Measurements from ENCODE around the gene BORCS6. TPM values are rescaled to one million over a fixed set of nuclear protein-coding genes. Genes with fewer than 3 reads are reported as not detected.
A peak's percentile ranks its signal among the peaks of the same experiment; 100 is the strongest.
"Not testable (repeated sequence)": the region's sequence is repeated elsewhere in the genome, so short reads cannot be mapped to it uniquely, and the experiment has no call there.

Gene BORCS6
- total RNA-seq, 1 experiment from 2014 or later, result 7.4 TPM

- peaks cover 5% of the 10 kb centered on the region; the same call in 1 of the 2 replicates for H3K36me3 ChIP-seq
- no peaks in the 10 kb centered on the region for H3K27me3 ChIP-seq (replicated peaks)
- H3K4me3 ChIP-seq, result peak overlapping the region; percentile 49
- peak overlapping the region; percentile 54 for H3K27ac ChIP-seq
- H3K9me3 ChIP-seq (replicated peaks), result no peaks in the 10 kb centered on the region
- peak; percentile 95 to 97 for DNase-seq (ENCODE audit: low read depth in 1 of 2, low spot score in 2 of 2)
- H3K4me1 ChIP-seq (replicated peaks), result peaks cover 18% of the 10 kb centered on the region
Observed at GRCh38 chr17:8222630-8223355, 32.8 kb upstream of the BORCS6 start.

- 0 out of 2 replicates have a peak, but pooled peaks cover under 1% of the 10 kb centered on the region for H3K36me3 ChIP-seq
- H3K4me1 ChIP-seq (replicated peaks), result peaks cover 17% of the 10 kb centered on the region
- peak overlapping the region; percentile 12; the same call in 1 of the 2 replicates for H3K27ac ChIP-seq
- H3K9me3 ChIP-seq (replicated peaks), result no peaks in the 10 kb centered on the region
- peak overlapping the region; percentile 49 for H3K4me3 ChIP-seq
- DNase-seq (ENCODE audit: low read depth in 1 of 2, low spot score in 2 of 2), result no peak
- no peaks in the 10 kb centered on the region for H3K27me3 ChIP-seq (replicated peaks)
Observed at GRCh38 chr17:8222380-8222629, 32.3 kb upstream of the BORCS6 start.

GRCh38 chr17:8221663-8222379 lies 31.8 kb upstream of the BORCS6 start:
- H3K27ac ChIP-seq, result peak overlapping the region; percentile 66
- H3K27me3 ChIP-seq (replicated peaks), result no peaks in the 10 kb centered on the region
- peak overlapping the region; percentile 49 for H3K4me3 ChIP-seq
- peak; percentile 83 to 98 for DNase-seq (ENCODE audit: low read depth in 1 of 2, low spot score in 2 of 2)
- no peaks in the 10 kb centered on the region for H3K36me3 ChIP-seq
- H3K9me3 ChIP-seq (replicated peaks), result no peaks in the 10 kb centered on the region
- H3K4me1 ChIP-seq (replicated peaks), result peaks cover 13% of the 10 kb centered on the region

- Histone ChIP-seq H3K27ac (peak overlapping the region; percentile 66), H3K4me1 (replicated peaks) (peaks cover 13% of the 10 kb centered on the region), H3K9me3 (replicated peaks) (no peaks in the 10 kb centered on the region), H3K4me3 (peak overlapping the region; percentile 49), H3K36me3 (no peaks in the 10 kb centered on the region), H3K27me3 (replicated peaks) (no peaks in the 10 kb centered on the region)
- peak; percentile 87 to 96 for DNase-seq (ENCODE audit: low read depth in 1 of 2, low spot score in 2 of 2)
Observed at GRCh38 chr17:8220783-8221662, 31.0 kb upstream of the BORCS6 start.

- DNase-seq (ENCODE audit: low read depth in 1 of 2, low spot score in 2 of 2); H3K27ac ChIP-seq; H3K27me3 ChIP-seq (replicated peaks); H3K4me3 ChIP-seq; H3K9me3 ChIP-seq (replicated peaks): not testable (repeated sequence)
- Histone ChIP-seq H3K36me3 (peaks cover 14% of the 10 kb centered on the region), H3K4me1 (replicated peaks) (peaks cover 11% of the 10 kb centered on the region)
Observed at GRCh38 chr17:8214000-8214399, 24.0 kb upstream of the BORCS6 start.

GRCh38 chr17:8212312-8213180 lies 22.6 kb upstream of the BORCS6 start:
- Histone ChIP-seq H3K4me3 (no peak overlapping the region), H3K27me3 (replicated peaks) (no peaks in the 10 kb centered on the region), H3K36me3 (peaks cover 26% of the 10 kb centered on the region), H3K4me1 (replicated peaks) (peaks cover 17% of the 10 kb centered on the region), H3K27ac (no peak overlapping the region), H3K9me3 (replicated peaks) (no peaks in the 10 kb centered on the region)
- DNase-seq (ENCODE audit: low read depth in 1 of 2, low spot score in 2 of 2), result no peak

- H3K9me3 ChIP-seq (replicated peaks), result no peaks in the 10 kb centered on the region
- peaks cover 42% of the 10 kb centered on the region for H3K36me3 ChIP-seq
- peak overlapping the region; percentile 98 for H3K27ac ChIP-seq
- DNase-seq (ENCODE audit: low read depth in 1 of 2, low spot score in 2 of 2), result peak; percentile 48 to 56
- no peaks in the 10 kb centered on the region for H3K27me3 ChIP-seq (replicated peaks)
- peak overlapping the region; percentile 80 for H3K4me3 ChIP-seq
- H3K4me1 ChIP-seq (replicated peaks), result peaks cover 19% of the 10 kb centered on the region
Observed at GRCh38 chr17:8210761-8211458, 20.9 kb upstream of the BORCS6 start.

GRCh38 chr17:8209907-8210760 lies 20.2 kb upstream of the BORCS6 start, which contains the start of gene AURKB:
Gene AURKB, minus strand, starts transcription at chr17:8210575. Its CDS starts 351 bp downstream, at chr17:8210224.
- Histone ChIP-seq H3K27ac (peak within 1 kb of the TSS; percentile 98), H3K36me3 (peaks cover 50% of the 10 kb centered on the region), H3K4me1 (replicated peaks) (peaks cover 19% of the 10 kb centered on the region), H3K27me3 (replicated peaks) (no peaks in the 10 kb centered on the region), H3K9me3 (replicated peaks) (no peaks in the 10 kb centered on the region), H3K4me3 (peak within 1 kb of the TSS; percentile 80)
- peak; percentile 94 to 97 for DNase-seq (ENCODE audit: low read depth in 1 of 2, low spot score in 2 of 2)

GRCh38 chr17:8206536-8206935 lies 16.6 kb upstream of the BORCS6 start:
- DNase-seq (ENCODE audit: low read depth in 1 of 2, low spot score in 2 of 2), result no peak
- no peaks in the 10 kb centered on the region for H3K27me3 ChIP-seq (replicated peaks)
- H3K27ac ChIP-seq, result no peak overlapping the region
- H3K9me3 ChIP-seq (replicated peaks), result no peaks in the 10 kb centered on the region
- H3K4me3 ChIP-seq, result no peak overlapping the region
- peaks cover 83% of the 10 kb centered on the region for H3K36me3 ChIP-seq
- peaks cover 18% of the 10 kb centered on the region for H3K4me1 ChIP-seq (replicated peaks)

GRCh38 chr17:8204761-8205555 lies 15.0 kb upstream of the BORCS6 start:
- Histone ChIP-seq H3K27ac (no peak overlapping the region), H3K36me3 (peaks cover 88% of the 10 kb centered on the region)
- no peak for DNase-seq (ENCODE audit: low read depth in 1 of 2, low spot score in 2 of 2)

GRCh38 chr17:8192070-8192815 lies 2.3 kb upstream of the BORCS6 start:
- Histone ChIP-seq H3K9me3 (replicated peaks) (no peaks in the 10 kb centered on the region), H3K4me1 (replicated peaks) (peaks cover 36% of the 10 kb centered on the region), H3K27me3 (replicated peaks) (no peaks in the 10 kb centered on the region), H3K36me3 (0 out of 2 replicates have a peak, but pooled peaks cover 4% of the 10 kb centered on the region), H3K27ac (no peak overlapping the region), H3K4me3 (no peak overlapping the region)
- peak; percentile 51 to 58 for DNase-seq (ENCODE audit: low read depth in 1 of 2, low spot score in 2 of 2)

More at GRCh38 chr17:8204761-8205555, 15.0 kb upstream of the BORCS6 start:
- Histone ChIP-seq H3K9me3 (replicated peaks) (no peaks in the 10 kb centered on the region), H3K27me3 (replicated peaks) (no peaks in the 10 kb centered on the region), H3K4me3 (no peak overlapping the region), H3K4me1 (replicated peaks) (peaks cover 12% of the 10 kb centered on the region)

Measured in SJSA1 (cell line).